T47D (cell line): Measurements from ENCODE around the gene LY6G5C.
A peak's percentile ranks its signal among the peaks of the same experiment; 100 is the strongest.

Experiments
- DNase-seq, 2 experiments: peaks; one replicate each; pipeline versions ENCODE4 v3.0.0 to v3.0.0-alpha.2; 2011 to 2012; ENCODE audit warnings: low read depth in 1 of 2, low spot score in 1 of 2
- JUND ChIP-seq: IDR thresholded peaks from 2 replicates; pipeline ENCODE4 v1.6.1; 2012; ENCODE audit warnings: low read depth
- in situ Hi-C: cut with HindIII; loops from 2 replicates; pipeline ENCODE4 v1.10.0; 2016; ENCODE audit warnings: low sequenced_read_pairs, low pct_unique_long_range_greater_than_20kb

LY6G5C gene

DNA sequence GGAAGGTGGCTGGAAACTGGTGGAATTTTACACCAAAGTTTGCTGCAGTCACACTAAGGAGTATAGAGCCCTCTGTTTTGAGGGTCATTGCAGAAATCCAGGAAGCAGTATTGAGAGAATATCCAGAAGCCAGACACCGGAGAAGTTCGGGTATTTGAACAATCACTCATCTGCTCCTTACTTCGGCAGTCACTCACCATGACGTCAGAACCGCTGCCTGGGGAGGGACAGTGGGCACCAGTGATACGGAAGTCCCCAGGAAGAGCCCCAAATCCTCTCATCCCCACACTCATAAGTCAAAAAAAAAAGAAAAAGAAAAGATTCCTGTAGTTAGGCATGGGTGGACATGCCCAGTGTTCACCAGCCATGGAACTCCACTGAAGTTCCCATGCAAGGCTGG, 4.0 kb downstream of the LY6G5C start:
- in situ Hi-C loops = no loop called here
- DNase-seq = no peak
- TF ChIP-seq JUND = no peak

DNA sequence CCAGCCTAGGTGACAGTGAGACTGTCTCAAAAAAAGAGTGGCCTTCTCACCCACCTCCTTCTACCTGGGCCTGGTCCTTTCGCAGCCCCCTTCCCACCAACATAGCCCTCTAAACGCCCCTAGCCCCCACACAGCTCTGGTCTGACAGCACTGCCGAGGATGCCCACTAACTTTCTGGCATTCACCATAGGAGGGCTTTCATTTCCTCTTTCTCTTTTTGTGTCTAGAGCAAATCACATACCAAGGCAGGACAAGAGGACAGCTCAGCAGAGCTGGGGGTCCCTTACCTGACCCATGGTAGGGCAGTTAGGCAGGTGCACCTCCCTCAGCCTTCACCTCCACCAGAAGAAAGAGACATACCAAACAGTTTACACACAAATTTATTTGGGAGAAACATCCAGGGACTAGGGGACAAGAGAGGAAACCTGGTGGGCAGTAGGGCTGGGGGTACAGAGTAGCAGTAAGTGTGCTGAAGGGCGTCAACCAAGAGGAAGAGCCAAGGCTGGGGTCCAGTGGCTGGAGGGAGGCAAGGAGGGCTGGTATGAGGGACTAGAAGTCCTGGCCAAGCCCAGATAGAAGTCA, 4.5 kb downstream of the LY6G5C start:
- TF ChIP-seq JUND = no peak
- no peak for DNase-seq
- in situ Hi-C loops = no loop called here

DNA sequence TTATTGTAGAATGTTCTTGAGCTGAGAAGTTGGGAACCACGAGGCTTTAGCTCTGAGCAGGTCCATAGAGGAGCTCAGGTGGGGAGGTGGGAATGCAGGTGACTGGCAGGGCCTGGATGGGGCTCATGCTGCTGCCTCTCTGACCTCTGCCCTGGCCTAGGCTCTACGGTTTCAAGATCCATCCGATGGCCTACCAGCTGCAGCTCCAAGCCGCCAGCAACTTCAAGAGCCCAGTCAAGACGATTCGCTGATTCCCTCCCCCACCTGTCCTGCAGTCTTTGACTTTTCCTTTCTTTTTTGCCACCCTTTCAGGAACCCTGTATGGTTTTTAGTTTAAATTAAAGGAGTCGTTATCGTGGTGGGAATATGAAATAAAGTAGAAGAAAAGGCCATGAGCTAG, 11.2 kb downstream of the LY6G5C start, which contains the start of gene LY6G5B:
Gene LY6G5B (plus strand): TSS at position 301 of the 400 bp plus-strand sequence. CDS start 975 bp downstream, outside the sequence.
- in situ Hi-C loops = no loop called here
- no peak for DNase-seq
- TF ChIP-seq JUND = no peak

DNA sequence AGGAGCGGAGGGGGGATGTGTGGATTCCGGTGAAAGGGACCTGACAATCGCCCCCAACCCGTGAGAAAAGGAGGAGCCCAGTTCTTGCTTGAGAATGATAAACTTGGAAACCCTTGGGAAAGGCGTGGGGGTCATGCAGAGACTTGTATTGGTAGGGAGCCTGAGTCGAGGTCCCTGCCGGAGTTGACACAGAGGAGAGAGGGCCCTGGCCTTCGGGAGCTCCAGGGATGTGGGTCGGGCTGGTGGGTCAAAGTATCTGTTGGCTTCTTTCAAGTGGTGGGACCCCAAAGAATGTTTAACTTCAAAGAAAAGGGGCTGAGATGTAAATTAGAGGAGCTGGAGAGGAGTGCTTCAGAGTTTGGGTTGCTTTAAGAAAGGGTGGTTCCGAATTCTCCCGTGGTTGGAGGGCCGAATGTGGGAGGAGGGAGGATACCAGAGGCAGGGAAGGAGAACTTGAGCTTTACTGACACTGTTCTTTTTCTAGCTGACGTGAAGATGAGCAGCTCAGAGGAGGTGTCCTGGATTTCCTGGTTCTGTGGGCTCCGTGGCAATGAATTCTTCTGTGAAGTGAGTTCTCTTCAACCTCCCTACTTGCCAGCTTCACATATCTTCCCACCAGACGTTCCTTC, 14.4 kb downstream of the LY6G5C start:
- no peak for DNase-seq
- in situ Hi-C loops = no loop called here
- no peak for TF ChIP-seq JUND

DNA sequence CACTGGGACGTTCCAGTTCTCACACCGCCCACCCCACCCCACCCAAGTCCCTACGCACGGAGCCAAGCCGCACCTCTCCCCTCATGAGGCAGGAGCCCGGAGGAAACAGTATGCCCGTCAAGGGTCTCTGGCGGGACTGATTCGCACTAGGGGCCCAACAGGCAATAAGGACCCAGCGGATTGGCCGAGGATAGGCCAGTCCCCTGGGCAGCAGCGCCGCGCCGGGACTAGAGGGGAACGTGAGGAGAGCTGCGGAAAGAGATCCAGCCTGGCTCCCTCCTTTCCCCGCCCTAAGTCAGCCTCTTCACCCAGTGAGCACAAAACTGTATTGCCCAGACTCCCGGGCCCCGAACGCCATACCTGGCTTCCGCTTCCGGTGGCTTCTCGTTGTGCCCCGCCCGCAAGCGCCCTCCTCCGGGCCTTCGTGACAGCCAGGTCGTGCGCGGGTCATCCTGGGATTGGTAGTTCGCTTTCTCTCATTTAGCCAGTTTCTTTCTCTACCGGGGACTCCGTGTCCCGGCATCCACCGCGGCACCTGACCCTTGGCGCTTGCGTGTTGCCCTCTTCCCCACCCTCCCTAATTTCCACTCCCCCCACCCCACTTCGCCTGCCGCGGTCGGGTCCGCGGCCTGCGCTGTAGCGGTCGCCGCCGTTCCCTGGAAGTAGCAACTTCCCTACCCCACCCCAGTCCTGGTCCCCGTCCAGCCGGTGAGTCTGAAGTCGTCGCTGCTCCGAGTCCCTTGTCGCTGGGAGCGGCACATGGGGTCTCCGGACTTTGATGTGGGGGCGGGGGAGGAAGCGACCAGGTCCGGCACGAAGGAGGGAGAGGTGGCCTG, 15.1 kb downstream of the LY6G5C start, which contains the start of gene CSNK2B:
Gene CSNK2B (plus strand): TSS at position 580 of the 836 bp plus-strand sequence. CDS start 752 bp downstream, outside the sequence.
- no peak for TF ChIP-seq JUND
- in situ Hi-C loops = no loop called here

DNA sequence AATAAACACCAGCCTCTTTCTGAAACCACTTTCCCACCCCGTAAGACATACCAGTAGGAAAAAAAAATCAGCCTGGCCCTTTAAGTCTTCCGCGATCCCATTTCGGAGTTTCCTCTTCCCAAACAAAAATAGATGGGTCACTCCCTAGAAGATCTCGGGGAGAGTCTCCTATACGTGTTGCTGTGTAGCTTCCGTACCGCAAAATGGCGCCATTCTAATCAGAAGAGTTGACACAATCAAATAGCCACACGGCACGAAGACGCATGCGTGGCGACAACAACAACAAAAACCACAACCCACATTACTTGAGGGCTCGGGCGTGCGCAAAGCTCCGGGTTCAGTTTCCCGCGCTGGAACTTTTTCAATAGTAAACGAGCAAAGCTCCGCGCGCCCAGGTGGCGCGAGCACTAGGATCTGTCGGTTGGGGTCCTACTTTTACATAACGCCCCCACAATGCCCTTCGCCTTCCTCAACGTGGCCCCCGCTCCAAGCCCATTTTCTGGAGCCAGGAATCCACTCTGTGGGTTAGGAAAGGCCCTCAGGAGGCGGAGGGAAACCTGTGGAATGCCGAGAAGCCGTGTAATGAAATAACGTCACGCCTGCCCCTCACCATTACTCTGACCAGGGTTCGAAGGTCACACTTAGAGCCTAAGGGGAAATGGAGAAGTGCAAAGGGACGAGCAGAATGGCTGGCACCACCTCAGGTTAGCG, 15.9 kb downstream of the LY6G5C start, which contains the start of gene GPANK1:
Gene GPANK1 (minus strand): TSS at position 208 of the 711 bp plus-strand sequence. CDS start 519 bp downstream, outside the sequence.
- no peak for TF ChIP-seq JUND
- DNase-seq = peak; percentile 71 to 92
- in situ Hi-C loops = no loop called here

More for the DNA sequence above, 15.1 kb downstream of the LY6G5C start, which contains the start of gene CSNK2B:
- DNase-seq = peak; percentile 96 to 99

DNA sequence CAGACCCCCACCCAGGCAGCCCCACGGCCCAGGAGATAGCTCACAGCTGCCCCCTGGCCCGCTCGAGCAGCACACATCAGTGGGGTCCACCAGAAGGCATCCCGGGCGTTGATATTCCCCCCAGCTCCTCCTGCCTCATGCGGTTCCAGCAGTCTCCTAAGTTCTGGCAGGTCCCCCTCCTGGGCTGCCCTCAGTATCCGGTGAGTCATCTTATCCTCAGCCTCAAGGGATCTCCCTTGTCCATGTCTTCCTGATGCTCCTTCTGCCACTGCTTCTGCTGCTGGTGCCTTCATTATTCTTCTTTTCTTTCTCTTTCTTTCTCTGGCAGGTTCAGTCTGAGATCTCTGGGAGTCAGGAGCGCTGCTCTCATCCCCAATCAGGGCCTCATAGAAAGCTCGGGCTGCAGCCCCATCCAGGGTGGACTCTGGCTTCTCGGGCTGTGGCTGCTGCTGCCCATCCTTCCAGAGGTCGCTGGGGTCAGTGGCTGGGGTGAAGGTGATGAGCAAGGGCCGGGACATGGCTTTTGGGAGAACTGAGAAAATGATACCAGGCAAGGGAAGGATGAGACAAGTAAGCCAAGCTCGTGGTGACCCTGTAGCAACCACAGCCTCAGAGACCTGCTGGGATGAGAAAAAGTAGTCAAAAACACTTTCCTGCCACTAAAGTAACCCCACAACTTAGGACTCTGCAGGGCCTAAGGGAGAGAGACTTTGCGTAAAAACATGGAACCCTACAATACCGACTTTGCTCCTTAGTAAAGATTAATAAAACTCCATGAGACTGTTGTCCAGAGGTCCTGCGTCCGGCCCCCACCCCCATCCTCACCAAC, 16.7 kb downstream of the LY6G5C start:
- no peak for TF ChIP-seq JUND
- in situ Hi-C loops = no loop called here
- DNase-seq = no peak

DNA sequence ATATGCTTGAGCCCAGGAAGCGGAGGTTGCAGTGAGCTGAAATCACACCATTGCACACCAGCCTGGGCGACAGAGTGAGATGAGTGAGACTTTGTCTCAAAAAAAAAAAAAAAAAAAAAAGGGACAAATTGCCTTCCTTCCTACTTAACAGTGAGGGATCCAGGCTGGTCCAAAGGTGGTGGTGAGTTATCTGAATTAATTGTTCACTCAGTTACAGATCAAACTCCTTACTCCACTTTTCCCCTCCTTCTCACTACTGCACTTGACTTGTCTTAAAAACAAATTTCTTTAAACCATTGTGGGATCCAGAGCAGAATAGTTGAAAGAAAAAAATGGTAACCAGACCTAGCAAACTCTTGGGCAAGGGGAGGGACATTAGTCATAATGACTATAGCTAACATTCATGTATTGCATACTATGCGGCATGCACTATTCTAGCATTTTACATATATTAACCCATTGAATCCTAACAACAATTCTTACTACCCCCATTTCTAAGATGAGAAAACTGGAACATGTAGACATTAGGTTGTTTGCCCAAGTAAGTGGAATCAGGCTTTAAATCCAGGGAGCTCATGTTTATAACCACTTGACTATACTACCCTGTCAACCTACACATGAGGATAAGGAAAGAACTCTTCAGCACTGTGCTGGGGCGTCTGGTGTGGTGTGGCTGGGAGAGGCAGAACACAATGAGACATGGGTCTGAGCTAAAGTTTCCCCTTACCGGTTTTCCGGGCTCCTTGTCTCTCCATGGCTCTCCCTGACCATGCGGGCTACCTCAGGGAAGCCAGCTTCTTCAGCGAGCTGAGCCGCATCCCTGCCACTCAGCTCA, 17.5 kb downstream of the LY6G5C start:
- no peak for TF ChIP-seq JUND
- no peak for DNase-seq
- in situ Hi-C loops = no loop called here

DNA sequence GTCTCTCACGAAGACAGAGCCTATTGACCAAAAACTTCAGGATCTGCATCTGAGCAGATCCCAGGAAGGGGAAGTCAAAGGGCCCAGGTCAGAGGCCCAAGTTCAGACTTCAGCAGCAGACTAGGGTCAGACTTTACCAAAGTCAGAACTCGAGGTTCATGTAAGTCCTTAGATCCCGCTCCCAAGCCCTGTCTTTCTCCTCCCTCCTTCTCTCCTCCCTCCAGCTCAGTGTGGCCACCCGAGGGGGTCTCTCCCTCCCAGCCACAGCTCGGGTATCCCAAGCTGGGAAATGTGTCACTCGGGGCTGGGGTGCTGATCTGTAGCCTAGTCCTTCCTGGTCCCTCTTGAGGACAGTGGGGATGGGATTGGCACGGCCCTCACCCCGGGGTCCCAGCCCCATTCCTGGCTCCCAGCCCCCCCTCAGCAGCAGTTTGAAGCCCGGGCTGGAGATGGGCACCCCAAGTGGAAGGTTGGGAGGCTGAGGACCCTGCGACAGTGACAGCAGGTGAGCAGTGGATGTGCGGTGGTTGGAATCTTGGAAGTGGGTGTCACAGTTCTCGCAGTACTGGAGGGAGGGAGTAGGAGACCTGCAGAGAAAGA, 18.6 kb downstream of the LY6G5C start:
- no peak for DNase-seq
- no peak for TF ChIP-seq JUND
- in situ Hi-C loops = no loop called here

DNA sequence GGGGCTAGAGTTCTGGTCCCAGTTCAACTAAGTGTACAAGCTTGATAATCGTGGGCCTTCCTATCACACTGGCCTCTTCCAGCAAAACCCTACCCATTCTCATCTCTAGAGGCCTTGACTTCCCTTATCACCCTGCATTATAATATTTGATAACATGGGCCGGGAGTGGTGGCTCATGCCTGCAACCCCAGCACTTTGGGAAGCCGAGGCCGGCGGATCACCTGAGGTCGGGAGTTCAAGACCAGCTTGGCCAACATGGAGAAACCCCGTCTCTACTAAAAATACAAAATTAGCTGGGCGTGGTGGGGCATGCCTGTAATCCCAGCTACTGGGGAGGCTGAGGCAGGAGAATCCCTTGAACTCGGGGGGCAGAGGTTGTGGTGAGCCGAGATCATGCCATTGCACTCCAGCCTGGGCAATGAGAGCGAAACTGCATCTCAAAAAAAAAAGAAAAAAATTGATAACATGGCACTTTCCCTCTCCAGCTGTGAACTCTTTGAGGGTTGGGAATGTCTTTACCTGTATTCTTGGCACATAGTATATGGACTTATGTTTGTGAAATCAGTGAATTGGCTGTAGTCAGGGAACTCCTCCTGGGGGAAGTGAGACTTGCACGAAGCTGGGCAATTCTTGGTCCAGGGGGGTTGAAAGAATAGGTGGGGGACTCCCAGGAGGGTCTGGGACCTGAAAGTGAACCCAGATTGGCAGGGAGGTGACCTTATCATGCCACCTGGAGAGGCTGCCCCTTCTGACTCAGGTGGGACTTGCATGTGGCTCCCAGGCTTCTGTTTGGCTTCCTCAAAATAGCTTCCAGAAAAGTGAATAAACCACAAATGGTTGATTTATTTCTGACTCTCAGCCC, 19.4 kb downstream of the LY6G5C start:
- TF ChIP-seq JUND = no peak
- DNase-seq = no peak
- in situ Hi-C loops = no loop called here
